Natural killer cell (primary cell): ENCODE data around the gene PVRIG. TPM values are rescaled to one million over a fixed set of nuclear protein-coding genes. Genes with fewer than 3 reads are reported as not detected.
"Not testable (repeated sequence)": the region's sequence is repeated elsewhere in the genome, so short reads cannot be mapped to it uniquely, and the experiment has no call there.

Experiments used
- ATAC-seq, 3 donors: fragments of 150-1000 bp in 2 of 3; fragments of 200-7000 bp in 1 of 3; cut with Tn5 transposase; 1 replicate in 1 of 3; 2 replicates in 2 of 3; pipeline ENCODE4 v1.10.0; 2021; ENCODE audit warnings: mild to moderate bottlenecking in 2 of 3, moderate library complexity in 2 of 3
- DNase-seq, 2 donors: peaks; one replicate each; pipeline versions ENCODE4 v3.0.0 to v3.0.0-alpha.2; 2013 to 2021; ENCODE audit warnings: mixed read lengths in 1 of 2
- H3K27ac ChIP-seq: one replicate; pipeline ENCODE4 v1.5.1; 2013; ENCODE audit warnings: mild to moderate bottlenecking, low read length
- H3K27me3 ChIP-seq: one replicate; pipeline ENCODE4 v1.6.1; 2013; ENCODE audit warnings: low read length; ENCODE audit not compliant: control insufficient read depth, insufficient read depth
- H3K36me3 ChIP-seq: one replicate; pipeline ENCODE4 v1.6.1; 2013; ENCODE audit warnings: low read length; ENCODE audit not compliant: control insufficient read depth, insufficient read depth
- H3K4me1 ChIP-seq: one replicate; pipeline ENCODE4 v1.6.1; 2013; ENCODE audit warnings: low read length; ENCODE audit not compliant: control insufficient read depth, insufficient read depth
- H3K4me3 ChIP-seq: one replicate; pipeline ENCODE4 v1.5.1; 2013; ENCODE audit warnings: low read length
- H3K9me3 ChIP-seq: one replicate; pipeline ENCODE4 v1.6.1; 2013; ENCODE audit warnings: low read length; ENCODE audit not compliant: control insufficient read depth, insufficient read depth
- H3K27ac Mint-ChIP-seq, 2 donors: one replicate each; pipeline ENCODE4 v1.8.0; 2022; ENCODE audit warnings: mild to moderate bottlenecking in 2 of 2, mixed read lengths in 2 of 2, moderate library complexity in 1 of 2
- H3K27me3 Mint-ChIP-seq, 2 donors: one replicate each; pipeline ENCODE4 v1.8.0; 2022; ENCODE audit warnings: low read depth in 2 of 2, mixed read lengths in 2 of 2
- H3K36me3 Mint-ChIP-seq: one replicate; pipeline ENCODE4 v1.8.0; 2022; ENCODE audit warnings: mixed read lengths
- H3K4me1 Mint-ChIP-seq, 2 donors: one replicate each; pipeline ENCODE4 v1.8.0; 2022; ENCODE audit warnings: mixed read lengths in 2 of 2
- H3K4me3 Mint-ChIP-seq: one replicate; pipeline ENCODE4 v1.8.0; 2022; ENCODE audit warnings: mild to moderate bottlenecking, moderate library complexity, mixed read lengths
- H3K9me3 Mint-ChIP-seq, 2 donors: one replicate each; pipeline ENCODE4 v1.8.0; 2022; ENCODE audit warnings: mixed read lengths in 2 of 2
- CTCF ChIP-seq: fragments of 200-600 bp; IDR thresholded peaks from one replicate; pipeline ENCODE4 v1.8.0; 2022; ENCODE audit warnings: antibody characterized with exemption
- WGBS: methylation state at CpG from one replicate; pipeline ENCODE4 v1.1.7; 2013; ENCODE audit warnings: missing lambda C conversion rate; ENCODE audit not compliant: insufficient coverage; 5-methylcytosine and 5-hydroxymethylcytosine counted together
- intact Hi-C: fragments of 100-400 bp; cut with micrococcal nuclease; formaldehyde crosslinking; loops from one replicate; pipeline ENCODE4 v1.14.2; 2022
- total RNA-seq, 4 donors: library from RNA; stranded (reverse); fragments of 120-200 nt in 1 of 4; gene quantifications; one replicate each; pipeline versions ENCODE4 v1.2.3 to v1.2.4, GENCODE V29; 2013 to 2022

Gene PVRIG
- total RNA-seq, 3 donors from 2014 or later (not counting 1 experiment from before 2014, with no cell fraction given) = 45.6 to 84.1 (median 52.9) TPM

GRCh38 chr7:100175296-100175935, 44.3 kb upstream of the PVRIG start:
- Mint-ChIP-seq H3K4me1 (peaks cover 16 to 36% of the 10 kb centered on the region in 2 donors), H3K36me3 (no peaks in the 10 kb centered on the region), H3K4me3 (peak overlapping the region; percentile 21), H3K27me3 (peaks cover 6 to 9% of the 10 kb centered on the region in 2 donors), H3K9me3 (no peaks in the 10 kb centered on the region), H3K27ac (no peak overlapping the region)
- intact Hi-C loops = loop anchor here (5.0 kb wide), 1 partner anchor 37 kb away; no protein-coding TSS in a partner anchor
- no peak for TF ChIP-seq CTCF
- no peak overlapping the region for H3K27ac ChIP-seq
- peaks cover 7% of the 10 kb centered on the region for H3K27me3 ChIP-seq
- 96% methylated on average over 14 of the region's 14 CpGs for WGBS
- no peak overlapping the region for H3K4me3 ChIP-seq
- peaks cover 6% of the 10 kb centered on the region for H3K9me3 ChIP-seq
- ATAC-seq = no peak
- H3K4me1 ChIP-seq = peaks cover 34% of the 10 kb centered on the region
- DNase-seq = peak in 1 of 2 donors; percentile 7
- H3K36me3 ChIP-seq = no peaks in the 10 kb centered on the region

- Histone ChIP-seq H3K4me1 (peaks cover 32% of the 10 kb centered on the region), H3K27me3 (peaks cover 3% of the 10 kb centered on the region), H3K9me3 (peaks cover 6% of the 10 kb centered on the region), H3K4me3 (peak overlapping the region; percentile 47), H3K36me3 (no peaks in the 10 kb centered on the region), H3K27ac (no peak overlapping the region)
- TF ChIP-seq CTCF = no peak
- WGBS = 78% methylated on average over 10 of the region's 14 CpGs
- H3K9me3 Mint-ChIP-seq = no peaks in the 10 kb centered on the region
- no peak for ATAC-seq
- H3K4me3 Mint-ChIP-seq = peak overlapping the region; percentile 76
- intact Hi-C loops = loop anchor here (5.0 kb wide), 1 partner anchor 36 kb away; no protein-coding TSS in a partner anchor
- peaks cover 0 to 3% of the 10 kb centered on the region in 2 donors for H3K27me3 Mint-ChIP-seq
- H3K36me3 Mint-ChIP-seq = no peaks in the 10 kb centered on the region
- peaks cover 16 to 37% of the 10 kb centered on the region in 2 donors for H3K4me1 Mint-ChIP-seq
- peak in 1 of 2 donors; percentile 23 for DNase-seq
- peak overlapping the region in 1 of 2 donors; percentile 60 for H3K27ac Mint-ChIP-seq
Observed at GRCh38 chr7:100176096-100177044, 43.4 kb upstream of the PVRIG start.

GRCh38 chr7:100177045-100178001, 42.4 kb upstream of the PVRIG start, which contains the start of the genes GPC2 and STAG3:
Gene GPC2, minus strand, starts transcription at chr7:100177381. Its CDS starts 182 bp downstream, at chr7:100177199.
Gene STAG3, plus strand, starts transcription at chr7:100177918. Its CDS starts 2,639 bp downstream, at chr7:100180557.
- peaks cover 27% of the 10 kb centered on the region for H3K4me1 ChIP-seq
- intact Hi-C loops = loop anchor here (5.0 kb wide), 1 partner anchor 35 kb away; no protein-coding TSS in a partner anchor
- H3K27ac ChIP-seq = no peak within 1 kb of the TSS
- H3K9me3 ChIP-seq = peaks cover 6% of the 10 kb centered on the region
- peak within 1 kb of the TSS; percentile 76 for H3K4me3 Mint-ChIP-seq
- no peak for TF ChIP-seq CTCF
- 5% methylated on average over 78 of the region's 78 CpGs for WGBS
- H3K36me3 Mint-ChIP-seq = no peaks in the 10 kb centered on the region
- peak within 1 kb of the TSS; percentile 47 for H3K4me3 ChIP-seq
- peak within 1 kb of the TSS; percentile 48 to 60 for H3K27ac Mint-ChIP-seq
- H3K27me3 ChIP-seq = no peaks in the 10 kb centered on the region
- H3K9me3 Mint-ChIP-seq = no peaks in the 10 kb centered on the region
- ATAC-seq = peak; percentile 89 to 97 (median 89)
- H3K4me1 Mint-ChIP-seq = peaks cover 16 to 31% of the 10 kb centered on the region in 2 donors
- peak; percentile 95 to 97 for DNase-seq
- H3K36me3 ChIP-seq = no peaks in the 10 kb centered on the region
- peaks cover 0 to 3% of the 10 kb centered on the region in 2 donors for H3K27me3 Mint-ChIP-seq

GRCh38 chr7:100180084-100180483, 39.7 kb upstream of the PVRIG start:
- intact Hi-C loops, ATAC-seq, DNase-seq, H3K36me3 ChIP-seq, H3K36me3 Mint-ChIP-seq, H3K27me3 ChIP-seq, H3K27me3 Mint-ChIP-seq, H3K4me3 Mint-ChIP-seq, H3K4me3 ChIP-seq, H3K9me3 ChIP-seq, H3K27ac ChIP-seq, H3K9me3 Mint-ChIP-seq: not testable (repeated sequence)
- H3K27ac Mint-ChIP-seq = peak overlapping the region in 1 of 2 donors; percentile 68
- peaks cover 16 to 27% of the 10 kb centered on the region in 2 donors for H3K4me1 Mint-ChIP-seq
- peaks cover 27% of the 10 kb centered on the region for H3K4me1 ChIP-seq
- 100% methylated on average over 3 of the region's 3 CpGs for WGBS

GRCh38 chr7:100182616-100183015, 37.1 kb upstream of the PVRIG start:
- H3K27ac Mint-ChIP-seq, H3K9me3 ChIP-seq, H3K27me3 ChIP-seq, H3K27ac ChIP-seq, H3K9me3 Mint-ChIP-seq, H3K4me3 ChIP-seq, H3K27me3 Mint-ChIP-seq, intact Hi-C loops, ATAC-seq, H3K4me3 Mint-ChIP-seq, H3K36me3 Mint-ChIP-seq, H3K36me3 ChIP-seq: not testable (repeated sequence)
- peaks cover 8 to 13% of the 10 kb centered on the region in 2 donors for H3K4me1 Mint-ChIP-seq
- peaks cover 18% of the 10 kb centered on the region for H3K4me1 ChIP-seq
- DNase-seq = peak in 1 of 2 donors; percentile 41
- WGBS = 68% methylated on average over 4 of the region's 6 CpGs
